Measurements from ENCODE around the gene YES1.
A peak's percentile ranks its signal among the peaks of the same experiment; 100 is the strongest.
"Not testable (repeated sequence)": the region's sequence is repeated elsewhere in the genome, so short reads cannot be mapped to it uniquely, and the experiment has no call there.

The YES1 gene

DNA sequence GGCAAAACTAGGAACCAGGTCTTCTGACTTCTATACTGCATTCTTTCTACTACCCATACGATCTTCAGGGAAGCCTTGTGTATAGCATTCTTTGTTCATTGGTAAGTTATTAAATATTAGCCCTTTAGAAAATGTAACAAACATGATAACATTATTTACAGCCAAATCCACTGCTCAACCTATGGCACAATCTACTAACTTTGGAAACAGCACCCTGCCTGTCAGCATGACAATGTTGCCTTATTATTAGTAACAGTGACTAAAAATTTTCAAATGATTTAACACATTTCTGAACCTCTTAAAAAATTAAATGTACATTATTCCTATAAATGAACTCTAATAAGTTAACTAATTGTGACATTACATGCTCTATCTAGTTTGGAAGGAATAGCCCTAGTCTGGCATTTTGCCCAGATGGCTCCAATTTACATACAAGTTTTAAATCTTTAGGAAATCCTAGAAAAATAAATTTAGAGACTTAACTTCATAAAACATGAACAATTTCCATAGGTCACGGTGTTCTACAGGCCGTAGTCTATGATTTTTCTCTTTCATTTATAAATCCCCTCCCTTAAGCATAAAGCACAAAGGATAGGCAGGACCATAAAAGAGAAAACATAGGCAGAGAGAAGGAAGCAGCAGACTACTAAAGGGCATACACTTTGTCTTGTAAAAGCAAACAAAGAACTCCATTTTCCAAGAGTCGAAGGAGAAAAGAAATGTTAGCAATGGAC is 33.7 kb downstream of the YES1 start:
- no peak for DNase-seq

DNA sequence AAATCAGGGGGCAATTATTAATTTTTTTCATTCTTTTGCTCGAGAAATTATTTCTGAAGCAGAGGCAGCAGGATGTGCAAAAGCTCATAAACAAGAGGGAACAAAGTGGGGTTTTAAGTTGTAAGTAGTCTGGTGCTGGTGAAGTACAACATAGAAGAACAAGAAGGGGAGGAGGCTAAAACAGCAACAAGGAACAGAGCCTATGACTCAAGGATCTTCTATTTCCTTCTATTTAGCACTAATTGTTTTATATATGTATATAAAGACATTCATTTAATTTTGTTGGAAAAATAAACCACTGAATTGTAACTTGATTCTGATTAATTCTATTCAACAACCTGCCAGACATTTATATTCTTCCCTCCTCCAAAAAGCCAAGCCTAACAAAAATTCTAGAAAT is 35.0 kb downstream of the YES1 start:
- DNase-seq: no peak

DNA sequence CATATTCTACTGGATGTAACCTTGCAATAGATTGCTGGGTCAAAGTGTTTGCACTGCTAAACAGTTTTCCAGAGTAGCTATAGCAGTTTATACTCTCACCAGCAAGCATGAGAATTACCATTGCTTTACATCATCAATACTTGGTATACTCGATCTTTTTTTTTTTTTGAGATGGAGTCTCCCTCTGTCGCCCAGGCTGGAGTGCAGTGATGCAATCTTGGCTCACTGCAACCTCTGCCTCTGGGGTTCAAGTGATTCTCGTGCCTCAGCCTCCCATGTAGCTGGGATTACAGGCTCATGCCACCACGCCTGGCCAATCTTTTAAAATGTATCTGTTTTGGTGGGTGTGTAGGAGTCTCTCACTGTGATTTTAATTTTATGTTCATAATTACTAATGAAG is 36.0 kb downstream of the YES1 start:
- DNase-seq: not testable (repeated sequence)

DNA sequence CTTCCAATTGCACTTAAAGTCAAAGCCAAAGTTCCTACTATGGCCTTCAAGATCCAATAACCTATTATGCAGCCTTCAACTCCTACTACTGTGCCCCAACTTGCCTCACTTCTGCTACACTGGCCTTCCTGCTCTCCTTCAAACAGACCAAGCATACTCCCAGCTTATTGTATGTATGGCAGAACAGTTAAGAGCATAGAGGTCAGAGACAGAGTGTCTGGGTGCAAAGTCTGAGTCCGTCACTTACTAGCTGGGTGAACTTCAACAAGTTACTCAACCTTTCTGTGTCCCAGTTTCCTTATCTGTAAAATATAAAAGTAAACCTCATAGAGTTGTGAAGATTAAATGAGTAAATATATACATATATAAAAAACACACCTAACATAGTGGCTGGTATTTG is 37.2 kb downstream of the YES1 start:
- no peak for DNase-seq

DNA sequence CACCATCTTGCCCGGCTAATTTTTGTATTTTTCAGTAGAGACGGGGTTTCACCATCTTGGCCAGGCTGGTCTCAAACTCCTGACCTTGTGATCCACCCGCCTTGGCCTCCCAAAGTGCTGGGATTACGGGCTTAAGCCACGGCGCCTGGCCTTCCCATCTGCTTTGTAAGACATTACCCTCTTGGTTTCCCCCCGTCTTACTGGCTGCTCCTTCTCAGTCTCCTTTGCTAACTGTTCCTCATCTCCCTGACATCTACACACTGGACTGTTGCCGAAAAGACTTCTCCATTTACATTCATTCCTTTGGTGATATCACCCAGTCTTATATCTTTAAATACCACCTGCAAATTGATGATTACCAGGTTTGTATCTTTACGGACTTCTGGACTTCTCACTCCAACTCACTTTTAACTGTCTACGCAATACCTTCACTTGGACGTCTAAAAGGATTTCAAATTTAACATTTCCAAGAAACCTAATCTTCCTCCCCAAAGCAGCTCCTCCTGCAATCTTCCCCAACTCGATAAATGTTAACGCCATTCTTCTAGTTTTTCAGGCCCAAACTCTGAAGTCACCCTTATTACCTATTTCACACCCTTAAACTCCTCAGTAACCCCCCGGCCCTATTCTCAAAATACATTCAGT is 37.9 kb downstream of the YES1 start:
- DNase-seq: no peak

DNA sequence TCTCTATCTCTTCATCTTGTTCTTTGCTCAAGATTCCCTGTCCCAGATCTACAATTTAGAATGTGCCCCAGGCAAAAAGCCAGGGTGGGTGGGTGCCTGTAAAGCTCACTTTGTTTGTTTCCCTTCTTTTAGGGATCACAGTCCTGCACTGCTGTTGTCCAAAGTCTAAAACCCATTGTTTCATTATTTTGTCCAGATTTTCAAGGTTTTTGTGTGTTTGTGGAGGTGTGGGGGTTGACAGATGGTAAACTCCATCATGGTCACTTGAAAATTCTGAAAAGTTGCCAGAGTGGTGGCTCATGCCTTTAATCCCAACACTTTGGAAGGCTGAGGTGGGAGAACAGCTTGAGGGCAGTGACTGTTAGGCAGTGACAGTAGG is 41.5 kb downstream of the YES1 start:
- DNase-seq: no peak

DNA sequence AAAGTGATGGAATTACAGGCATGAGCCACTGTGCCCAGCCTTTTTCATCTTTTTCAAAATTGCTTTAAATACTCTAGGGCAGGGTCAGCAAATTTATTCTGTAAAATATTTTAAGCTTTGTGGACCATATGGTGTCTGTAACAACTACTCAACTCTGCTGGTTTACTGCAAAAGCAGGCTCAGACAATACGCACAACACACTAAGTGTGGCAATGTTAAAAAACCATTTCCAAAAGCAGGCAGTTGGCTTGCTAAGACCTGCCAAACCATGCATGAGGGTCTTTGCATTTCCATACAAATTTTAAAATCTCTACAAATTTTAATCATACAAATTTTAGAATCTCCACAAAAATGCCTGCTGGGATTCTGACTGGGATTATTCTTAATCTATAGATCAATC is 44.1 kb downstream of the YES1 start:
- DNase-seq: no peak

DNA sequence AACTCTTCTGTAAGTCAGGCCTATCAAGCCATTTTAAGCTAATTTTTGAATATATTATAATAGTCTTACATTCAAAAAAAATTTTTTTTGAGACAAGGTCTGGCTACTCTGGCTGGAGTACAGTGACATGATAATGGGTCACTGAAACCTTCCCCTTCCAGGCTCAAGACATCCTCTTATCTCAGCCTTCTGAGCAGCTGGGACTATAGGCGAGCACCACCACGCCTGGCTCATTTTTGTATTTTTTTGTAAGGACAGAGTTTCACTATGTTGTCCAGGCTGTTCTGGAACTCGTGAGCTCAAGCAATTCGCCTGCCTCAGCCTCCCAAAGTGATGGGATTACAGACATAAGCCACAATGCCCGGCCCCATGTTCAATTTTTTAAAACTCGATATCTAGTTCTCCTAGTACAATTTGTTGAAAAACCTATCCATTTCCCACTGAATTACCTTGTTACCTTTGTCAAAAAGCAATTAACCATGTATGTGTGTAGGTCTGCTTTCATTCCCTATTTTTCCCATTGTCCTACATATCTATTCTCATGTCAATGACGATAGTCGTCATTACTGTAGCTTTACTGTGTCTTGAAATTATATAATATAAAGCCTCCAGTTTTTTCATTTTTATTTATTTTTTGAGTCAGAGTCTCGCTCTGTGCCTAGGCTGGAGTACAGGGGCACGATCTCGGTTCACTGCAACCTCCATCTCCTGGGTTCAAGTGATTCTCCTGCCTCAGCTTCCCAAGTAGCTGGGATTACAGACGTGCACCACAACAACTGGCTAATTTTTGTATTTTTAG is 44.8 kb downstream of the YES1 start:
- no peak for DNase-seq

DNA sequence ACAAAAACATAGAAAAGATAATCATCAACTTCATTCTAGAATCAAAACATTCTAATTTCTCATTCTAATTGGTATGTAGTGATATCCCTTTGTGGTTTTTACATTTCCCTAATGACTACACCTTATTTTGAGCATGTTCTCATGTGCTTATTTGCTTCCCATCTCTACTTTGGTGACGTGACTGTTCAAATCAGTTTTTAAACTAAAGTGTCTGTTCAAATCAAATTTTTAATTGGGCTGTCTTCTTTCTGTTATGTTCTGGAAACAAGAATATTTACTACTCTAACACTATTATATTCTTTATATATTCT is 45.5 kb downstream of the YES1 start:
- no peak for DNase-seq

DNA sequence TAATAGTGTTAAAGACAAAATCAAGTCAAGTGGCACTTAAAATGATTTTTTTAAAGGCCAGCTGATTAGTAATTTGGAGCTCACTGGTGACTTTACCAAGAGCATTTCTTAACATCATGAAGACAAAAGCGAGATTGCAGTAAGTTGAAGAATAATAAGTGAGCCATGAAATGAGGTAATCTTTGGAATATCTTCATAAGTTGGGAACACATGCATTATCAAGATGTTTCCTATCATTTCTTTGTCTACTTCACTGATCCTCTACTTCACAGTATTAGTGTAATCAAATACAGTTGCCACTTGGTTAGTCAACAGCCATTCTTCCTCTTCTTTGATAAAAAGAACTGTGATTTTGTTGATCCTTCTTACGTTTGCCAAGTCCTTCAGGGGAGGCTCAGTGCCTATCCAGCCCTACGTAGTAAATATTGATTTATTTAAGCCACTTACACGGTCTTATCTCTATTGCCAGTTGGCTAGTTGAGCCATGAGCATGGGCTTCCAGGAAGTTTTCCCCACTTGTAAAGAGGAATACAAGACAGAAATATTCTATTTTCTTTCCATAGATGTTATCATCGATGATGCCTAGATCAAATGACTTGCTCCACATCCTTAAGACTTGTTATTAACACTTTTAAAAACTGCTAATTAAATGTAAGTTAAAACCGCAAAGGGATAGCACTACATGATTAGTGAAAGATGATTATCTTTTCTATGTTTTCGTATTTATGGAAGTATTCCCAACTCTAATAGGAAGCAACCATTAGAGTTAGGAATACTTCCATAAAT is 46.1 kb downstream of the YES1 start:
- no peak for DNase-seq

DNA sequence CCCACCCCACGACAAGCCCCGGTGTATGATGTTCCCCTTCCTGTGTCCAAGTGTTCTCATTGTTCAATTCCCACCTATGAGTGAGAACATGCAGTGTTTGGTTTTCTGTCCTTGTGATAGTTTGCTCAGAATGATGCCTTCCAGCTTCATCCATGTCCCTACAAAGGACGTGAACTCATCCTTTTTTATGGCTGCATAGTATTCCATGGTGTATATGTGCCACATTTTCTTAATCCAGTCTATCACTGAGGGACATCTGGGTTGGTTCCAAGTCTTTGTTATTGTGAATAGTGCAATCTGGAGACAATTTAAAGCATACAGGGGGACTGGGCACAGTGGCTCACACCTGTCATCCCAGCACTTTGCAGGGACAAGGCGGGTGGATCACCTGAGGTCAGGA is 52.2 kb downstream of the YES1 start:
- not testable (repeated sequence) for DNase-seq

DNA sequence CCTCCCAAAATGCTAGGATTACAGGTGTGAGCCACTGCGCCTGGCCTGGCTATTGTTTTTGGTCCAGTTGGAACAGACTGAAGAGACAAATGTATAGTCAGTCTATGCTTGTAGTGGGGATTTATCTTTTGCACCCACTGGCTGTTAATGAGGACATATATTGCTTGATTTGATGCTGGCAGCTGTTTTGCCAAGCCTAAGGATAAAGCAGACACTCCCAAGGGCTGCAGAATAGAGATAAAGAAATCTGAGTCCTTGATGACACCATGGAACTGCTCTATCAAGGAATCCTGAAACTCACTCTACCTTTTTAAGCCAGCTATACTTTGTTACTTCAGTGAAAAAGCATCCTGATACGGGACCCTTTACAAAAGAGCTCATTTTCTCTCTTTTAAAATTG is 56.5 kb downstream of the YES1 start:
- DNase-seq: no peak

DNA sequence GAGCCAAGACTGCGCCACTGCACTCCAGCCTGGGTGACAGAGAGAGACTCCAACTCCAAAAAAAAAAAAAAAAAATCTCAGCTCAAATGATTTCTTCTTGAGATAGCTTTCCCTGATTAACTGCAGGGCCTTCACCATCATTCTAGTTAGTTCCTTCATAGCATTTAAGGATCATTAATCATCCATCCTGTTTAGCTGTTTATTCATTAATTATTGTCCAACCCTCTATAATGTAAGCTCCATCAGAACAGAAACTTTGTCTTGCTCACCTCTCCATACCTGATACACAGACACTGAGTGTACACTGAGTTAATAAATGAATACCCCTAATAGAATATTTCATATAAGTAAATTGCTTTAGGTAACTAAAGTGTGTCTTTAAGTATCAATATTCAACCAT is 57.4 kb downstream of the YES1 start:
- no peak for DNase-seq

DNA sequence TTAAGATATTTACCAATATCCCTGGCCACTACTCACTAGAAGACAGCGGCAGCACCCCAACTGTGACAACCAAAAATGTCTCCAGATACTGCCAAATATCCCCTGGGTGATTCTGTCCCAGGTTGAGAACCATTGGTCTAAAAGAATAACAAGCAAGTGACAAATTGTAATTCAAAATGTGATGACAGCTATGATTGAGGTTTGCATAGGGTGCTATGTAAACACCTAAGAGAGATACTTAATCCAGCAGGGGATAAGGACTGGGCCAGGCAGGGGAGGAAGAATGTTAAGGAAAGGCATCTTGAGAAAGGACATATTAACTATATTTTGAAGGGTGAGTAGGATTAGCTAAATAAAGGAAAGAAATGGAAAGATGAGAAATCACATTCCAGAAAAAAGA is 61.6 kb downstream of the YES1 start:
- no peak for DNase-seq

DNA sequence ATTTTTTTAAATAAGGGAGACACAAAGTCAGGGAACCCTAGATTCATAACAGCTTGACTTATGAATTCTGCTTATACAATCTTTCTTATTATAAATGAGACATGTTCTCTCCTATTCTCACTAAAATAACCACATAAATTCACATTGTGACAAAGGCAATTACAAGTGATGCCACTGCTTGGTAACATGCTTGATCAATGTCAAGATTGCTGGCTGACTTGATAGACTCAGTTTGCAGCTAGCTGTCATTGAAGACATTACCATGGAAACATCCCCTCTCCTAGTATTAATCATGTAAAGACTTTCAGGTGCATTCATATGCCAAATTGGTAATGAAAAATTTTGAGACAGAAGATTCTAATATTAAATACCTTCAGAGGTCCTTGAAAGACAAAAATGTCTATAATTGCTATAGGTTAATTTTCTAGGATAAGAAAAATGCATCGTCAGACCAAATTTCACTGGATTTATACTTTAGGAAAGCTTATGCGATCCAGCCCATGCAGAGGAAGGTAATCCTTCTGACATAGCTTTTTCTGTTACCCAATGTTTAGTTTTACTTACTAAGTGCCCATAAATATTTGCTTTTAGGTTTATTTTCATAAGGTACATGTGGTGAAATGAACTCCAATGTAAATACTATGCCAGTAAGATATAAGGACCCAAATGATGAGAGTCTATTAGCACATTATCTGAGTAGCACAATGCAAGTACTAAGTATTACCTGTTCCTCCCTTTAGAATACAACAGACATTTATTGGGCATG is 67.0 kb downstream of the YES1 start:
- no peak for DNase-seq

DNA sequence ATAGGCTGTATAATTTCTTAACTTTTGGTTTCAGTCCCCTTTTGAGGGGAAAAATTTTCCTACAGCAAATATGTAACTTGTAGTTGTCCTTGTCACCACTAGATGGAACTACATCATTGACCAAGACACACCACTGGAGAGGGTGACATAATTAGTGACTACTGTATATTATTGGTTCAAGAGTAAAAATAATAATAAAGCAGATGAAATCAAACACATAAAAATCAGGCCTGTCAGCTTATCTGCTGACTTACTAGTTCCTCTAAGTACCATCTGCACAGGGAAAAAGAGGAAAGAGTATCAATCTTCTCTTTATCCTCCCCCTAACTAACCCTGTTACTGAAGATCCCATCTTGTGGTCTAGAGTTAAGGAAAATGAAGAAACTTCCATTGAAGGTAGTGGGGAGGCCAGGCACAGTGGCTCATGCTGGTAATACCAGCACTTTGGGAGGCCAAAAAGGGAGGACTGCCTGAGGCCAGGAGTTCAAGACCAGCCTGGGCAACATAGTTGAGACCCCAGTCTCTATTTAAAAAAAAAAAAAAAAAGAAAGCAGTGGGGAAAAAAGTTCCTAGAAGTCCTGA is 70.0 kb downstream of the YES1 start:
- peak; percentile 32 for DNase-seq

DNA sequence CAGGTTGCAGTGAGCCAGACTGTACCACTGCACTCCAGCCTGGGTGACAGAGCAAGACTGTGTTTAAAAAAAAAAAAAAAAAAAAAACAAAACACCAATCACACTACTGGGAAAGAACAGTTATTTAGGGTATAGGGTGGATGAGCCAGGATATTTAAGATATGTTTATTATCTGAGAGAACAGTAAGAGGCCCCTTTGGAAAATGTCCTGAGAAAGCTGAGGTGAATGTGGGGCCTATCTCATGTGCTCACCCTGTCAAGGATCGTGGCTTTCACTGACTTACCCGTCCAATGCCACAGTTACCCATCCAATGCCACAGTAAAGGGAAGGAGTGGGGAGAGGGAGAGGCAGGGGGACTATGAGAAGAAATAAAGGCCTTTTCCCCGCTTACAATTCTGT is 79.7 kb downstream of the YES1 start:
- no peak for DNase-seq

DNA sequence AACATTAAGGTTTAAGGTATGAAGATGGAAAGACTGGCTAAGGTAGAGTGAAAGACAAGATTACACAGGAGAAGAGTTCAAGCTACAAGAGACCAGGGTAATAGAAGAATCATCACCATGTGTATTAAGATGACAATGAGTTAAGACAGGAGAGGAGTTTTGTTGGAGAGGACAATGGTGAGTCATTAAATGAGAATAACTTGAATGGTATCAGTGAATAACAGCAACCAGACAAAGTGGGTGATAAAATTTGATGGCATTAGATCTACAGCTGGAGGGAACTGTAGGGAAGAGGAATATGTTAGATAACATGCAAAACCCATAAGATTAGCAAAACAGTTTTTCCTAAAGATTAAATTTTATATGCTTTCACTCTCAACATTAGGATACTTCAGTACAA is 80.9 kb downstream of the YES1 start:
- DNase-seq: no peak

DNA sequence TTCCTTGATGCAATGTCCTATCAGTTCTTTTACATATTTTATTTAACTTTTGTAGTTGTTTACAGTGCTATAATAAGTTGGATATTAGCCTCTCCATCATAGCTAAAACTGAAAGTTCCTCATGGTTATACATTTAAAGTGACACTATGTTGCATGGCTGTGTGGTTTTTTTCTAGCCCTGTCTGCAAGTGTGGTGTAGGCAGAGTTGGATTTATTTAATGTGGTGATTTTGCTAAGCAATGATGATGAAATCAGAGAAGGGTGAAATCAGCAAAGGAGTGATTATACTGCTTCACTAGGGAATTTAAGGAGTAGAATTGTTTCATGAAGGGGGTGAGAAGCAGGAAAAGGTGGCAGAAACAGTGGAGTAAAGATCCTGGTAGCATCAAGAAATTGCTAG is 81.3 kb downstream of the YES1 start:
- DNase-seq: no peak

DNA sequence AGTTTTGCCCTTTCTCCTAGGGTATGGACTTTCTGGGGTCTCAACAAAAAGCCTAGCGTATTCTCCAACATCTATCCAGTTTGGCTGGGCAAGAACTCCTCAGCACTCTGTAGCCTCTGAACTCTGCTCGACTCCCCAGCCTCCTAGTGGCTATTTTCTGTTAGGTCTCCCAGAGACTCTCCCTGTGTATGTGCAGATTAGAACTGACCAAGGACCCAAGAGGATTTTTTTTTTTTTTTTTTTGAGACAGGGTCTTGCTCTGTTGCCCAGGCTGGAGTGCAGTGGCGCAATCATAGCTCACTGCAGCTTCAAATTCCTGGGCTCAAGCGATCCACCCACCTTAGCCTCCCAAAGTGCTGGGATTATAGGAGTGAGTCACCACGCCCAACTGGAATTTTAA is 81.9 kb downstream of the YES1 start:
- not testable (repeated sequence) for DNase-seq

DNA sequence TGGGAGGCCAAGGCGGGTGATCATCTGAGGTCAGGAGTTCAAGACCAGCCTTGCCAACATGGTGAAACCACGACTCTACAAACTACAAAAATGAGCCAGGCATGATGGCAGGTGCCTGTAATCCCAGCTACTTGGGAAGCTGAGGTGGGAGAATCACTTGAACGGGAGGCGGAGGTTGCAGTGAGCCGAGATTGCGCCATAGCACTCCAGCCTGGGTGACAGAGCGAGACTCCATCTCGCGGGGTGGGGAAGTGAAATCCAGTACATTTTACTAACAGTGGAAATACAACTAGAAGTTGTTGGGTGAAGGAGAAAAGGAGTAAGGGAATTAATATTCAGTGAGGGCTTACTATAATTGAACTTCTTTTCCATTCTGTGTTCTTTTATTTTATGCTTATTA is 86.4 kb downstream of the YES1 start:
- no peak for DNase-seq

DNA sequence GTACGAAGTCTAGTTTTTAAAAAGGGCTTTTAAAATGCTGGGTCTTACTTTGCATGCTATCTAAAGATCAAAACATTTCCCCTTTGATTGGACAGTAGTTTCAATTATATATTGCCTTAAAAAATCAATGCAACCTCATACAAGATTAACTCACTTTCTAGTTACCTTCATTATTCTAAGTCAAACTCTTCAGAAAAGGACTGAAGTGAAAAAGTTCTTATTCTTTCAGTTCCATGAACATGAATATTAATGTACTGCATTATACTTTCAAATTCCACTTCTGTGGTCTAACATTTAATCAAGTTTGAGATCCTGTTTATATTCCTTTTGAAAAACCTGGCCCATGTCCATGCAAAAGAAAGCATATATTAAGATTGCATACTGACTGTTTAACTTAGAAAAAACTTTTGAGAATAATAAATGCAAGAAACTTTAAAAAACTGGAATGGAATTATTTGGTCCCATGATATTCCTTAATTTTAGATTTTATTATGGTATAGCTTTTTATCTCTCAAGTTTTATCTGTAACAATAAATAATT is 88.4 kb downstream of the YES1 start:
- DNase-seq: no peak
